NCI-H128 (cell line): Measurements from ENCODE around the gene ITGA11.

Experiments used
- DNase-seq: peaks from one replicate; lab custom pipeline; 2025; ENCODE audit not compliant: unreplicated experiment; lab: John Stamatoyannopoulos, UW

The ITGA11 gene

GRCh38 chr15:68447209-68447608 lies 15.2 kb upstream of the ITGA11 start:
- DNase-seq = no peak

DNA sequence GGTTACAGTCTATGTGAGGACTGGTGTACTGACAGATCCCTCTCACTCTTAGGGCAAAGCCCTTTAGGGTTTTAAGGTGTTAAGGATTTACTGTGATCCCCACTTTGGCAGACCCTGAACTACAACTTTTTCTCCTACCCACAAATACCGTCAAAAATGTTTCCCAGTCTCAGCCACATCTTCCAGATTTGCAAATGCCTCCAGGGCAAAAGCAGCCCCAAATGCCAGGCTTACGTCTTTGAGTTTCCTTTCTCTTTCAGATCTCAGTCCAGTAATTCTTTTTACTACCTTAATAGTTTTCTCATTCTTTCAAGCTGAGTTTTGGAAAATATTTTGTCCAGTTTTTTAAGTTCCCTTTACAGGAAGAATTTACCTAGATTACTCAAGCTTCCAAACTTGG lies 13.4 kb upstream of the ITGA11 start:
- DNase-seq = no peak

- DNase-seq = no peak
These were observed 12.4 kb upstream of the ITGA11 start for GRCh38 chr15:68444336-68444735.

DNA sequence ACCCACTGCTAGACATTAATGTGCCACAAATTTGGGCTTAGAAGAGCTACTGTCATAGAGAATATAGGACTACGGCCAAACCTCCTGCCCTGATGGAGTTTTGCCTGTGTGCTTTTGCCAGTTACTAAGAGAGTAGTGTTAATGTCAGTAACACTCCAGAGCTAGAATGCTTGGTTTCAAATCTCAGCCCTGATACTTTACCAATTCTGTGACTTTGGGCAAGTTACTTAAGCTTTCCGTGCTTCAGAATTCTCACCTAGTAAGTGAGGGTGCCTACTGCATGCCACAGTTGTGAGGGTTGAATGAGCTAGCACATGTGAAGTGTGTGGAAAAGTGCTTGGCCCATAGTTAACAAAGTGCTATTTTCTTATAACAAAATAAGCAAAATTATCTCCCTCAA lies 10.9 kb upstream of the ITGA11 start:
- DNase-seq = no peak

- DNase-seq = no peak
These were observed 10.1 kb upstream of the ITGA11 start for GRCh38 chr15:68442041-68442440.

- no peak for DNase-seq
These were observed 9.2 kb upstream of the ITGA11 start for GRCh38 chr15:68441045-68441743.

GRCh38 chr15:68440136-68440535 lies 8.2 kb upstream of the ITGA11 start:
- no peak for DNase-seq

- DNase-seq = no peak
These were observed 7.5 kb upstream of the ITGA11 start for GRCh38 chr15:68439506-68439905.

- no peak for DNase-seq
These were observed 4.7 kb upstream of the ITGA11 start for GRCh38 chr15:68436680-68437079.

- DNase-seq = no peak
These were observed 4.0 kb upstream of the ITGA11 start for GRCh38 chr15:68435966-68436365.

- no peak for DNase-seq
These were observed 2.1 kb upstream of the ITGA11 start for GRCh38 chr15:68434021-68434420.

DNA sequence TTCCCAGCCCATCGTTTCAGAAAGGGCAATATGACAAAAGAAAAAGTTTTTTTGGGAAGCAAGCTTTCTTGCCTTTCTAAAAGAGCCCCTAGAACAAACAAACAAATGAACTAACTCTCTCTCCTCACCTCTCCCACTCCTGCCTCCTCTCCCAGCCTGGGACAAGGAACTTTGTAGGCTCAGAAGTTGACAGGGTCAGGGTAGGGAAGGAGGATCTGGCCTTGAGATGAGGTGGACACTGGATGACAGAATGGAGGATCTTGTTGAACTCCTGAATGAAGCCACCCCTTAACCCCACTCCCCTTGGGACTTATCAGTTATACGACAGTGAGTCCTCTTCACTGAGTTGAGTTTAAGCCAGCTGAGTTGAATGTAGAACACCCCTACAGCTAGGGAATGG lies 1.6 kb upstream of the ITGA11 start:
- no peak for DNase-seq

DNA sequence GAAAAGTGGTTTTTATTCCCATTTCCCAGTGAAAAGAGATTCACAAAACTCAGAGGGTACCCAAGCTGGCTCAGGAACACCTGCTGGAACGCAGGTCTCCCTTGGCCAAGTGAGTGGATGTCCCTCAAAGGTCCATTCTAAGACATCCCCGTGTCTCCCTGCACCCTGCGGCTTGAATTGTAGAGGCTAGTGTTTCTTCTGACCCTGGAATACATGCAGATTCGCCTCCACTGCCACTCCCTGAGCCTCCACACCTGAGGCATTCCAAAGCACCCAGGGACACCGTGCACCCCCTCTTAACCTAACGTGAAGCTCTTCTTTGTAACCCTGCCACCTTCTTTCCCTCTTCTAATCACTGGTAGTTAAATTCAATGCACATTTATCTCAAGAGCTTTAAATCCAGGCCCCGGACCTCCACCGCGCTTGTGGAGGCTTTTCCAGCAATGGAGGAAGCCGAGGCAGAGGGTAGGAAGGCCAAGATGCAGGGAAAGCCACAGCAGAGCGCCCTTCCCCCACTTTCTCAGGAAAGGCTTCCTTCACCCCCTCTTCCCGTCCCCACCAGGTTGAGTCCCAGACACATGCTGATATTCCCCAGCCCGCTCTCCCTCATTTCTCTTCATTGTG lies 590 bp upstream of the ITGA11 start:
- no peak for DNase-seq

DNA sequence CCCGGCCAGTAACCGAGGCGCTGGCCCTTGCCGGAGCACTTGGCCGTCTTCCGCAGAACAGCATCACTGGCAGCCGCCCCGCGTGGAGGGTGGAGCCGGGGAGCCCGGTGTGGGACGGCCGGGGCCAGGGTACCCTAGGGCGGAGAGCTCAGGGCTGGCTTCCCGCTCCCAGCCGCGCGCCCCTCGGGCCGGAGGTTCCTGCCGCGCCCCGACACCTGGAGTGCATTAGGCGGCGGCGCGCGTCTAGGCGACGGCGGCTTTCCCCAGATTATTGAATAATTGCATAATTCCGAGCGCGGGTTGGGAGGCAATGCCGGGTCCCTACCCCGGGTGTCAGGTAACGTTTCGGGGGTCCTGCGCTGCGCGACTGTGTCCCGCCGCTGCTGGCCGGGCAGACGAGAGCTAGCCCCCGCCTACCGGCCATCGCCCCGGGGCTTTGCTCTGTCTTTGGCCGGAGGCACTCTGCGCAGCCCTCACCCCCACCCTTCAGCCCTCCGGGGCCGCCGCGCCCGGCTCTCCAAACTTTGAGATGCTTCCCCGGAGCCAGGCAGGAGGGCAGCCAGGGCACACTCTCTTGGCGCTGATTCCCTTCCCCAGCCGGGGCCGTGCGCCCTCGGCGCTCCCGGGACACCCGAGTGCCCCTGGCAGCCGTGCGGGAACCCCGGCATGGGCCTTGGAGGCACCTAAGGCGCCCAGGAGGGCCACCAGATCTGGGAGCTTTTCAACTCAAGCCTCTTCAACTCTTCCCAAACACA lies 749 bp downstream of the ITGA11 start:
- DNase-seq = no peak

GRCh38 chr15:68430471-68431036 lies 1.4 kb downstream of the ITGA11 start:
- DNase-seq = no peak

DNA sequence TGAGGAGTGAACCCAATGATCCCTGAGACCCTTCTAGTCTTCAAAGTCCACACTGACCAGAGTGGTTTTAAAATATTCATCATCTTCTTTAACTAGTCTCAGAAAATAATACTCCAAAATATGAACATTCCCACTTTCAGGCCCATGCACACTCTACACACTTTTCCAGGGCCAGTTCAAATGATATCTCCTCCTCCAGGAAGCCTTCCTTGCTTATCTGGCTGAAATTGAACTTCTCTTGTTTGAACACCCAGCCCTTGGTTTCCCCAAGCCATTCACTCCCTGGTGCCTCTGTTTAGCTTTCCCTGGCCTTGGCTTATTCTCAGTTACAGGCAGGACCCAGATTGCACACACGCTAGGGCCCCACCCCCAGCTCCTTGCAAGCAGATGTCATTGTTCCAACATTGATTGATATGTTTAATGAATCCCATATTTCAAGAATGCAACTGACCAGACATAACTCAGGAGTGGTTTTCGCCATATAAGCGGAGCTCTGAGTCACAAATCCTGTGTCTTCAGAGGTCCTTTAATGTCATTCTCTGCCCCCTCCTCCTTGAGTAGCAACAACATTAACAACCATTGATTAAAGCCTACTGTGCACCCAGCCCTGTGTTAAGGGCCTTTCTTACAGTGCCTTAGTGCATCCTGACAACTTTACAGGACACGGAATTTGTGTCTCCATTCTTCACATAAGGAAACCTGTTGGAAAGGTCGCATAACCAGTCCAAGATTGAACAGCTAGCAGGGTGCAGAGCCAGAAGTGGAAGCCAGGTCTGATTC lies 2.1 kb downstream of the ITGA11 start:
- no peak for DNase-seq

GRCh38 chr15:68428431-68428940 lies 3.5 kb downstream of the ITGA11 start:
- no peak for DNase-seq

DNA sequence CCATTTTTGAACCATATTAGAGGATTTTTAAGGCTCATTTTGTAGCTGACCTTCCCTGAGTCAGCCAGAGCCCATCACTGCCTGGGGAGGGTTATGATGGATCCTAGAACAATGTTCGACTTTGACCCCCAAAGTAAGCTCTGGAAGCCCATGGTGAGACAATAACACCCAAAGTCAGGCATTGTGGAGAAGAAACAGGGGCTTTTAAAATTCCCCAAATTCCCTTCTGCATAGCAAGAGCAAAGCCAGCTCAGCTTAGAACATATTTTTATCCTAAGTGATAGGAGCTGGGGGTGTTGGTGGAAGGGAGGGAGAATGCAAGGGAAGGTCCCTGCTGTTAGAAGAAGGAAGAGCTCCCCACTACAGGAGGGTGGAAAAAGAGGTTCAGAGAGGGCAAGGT lies 4.0 kb downstream of the ITGA11 start:
- DNase-seq = no peak

DNA sequence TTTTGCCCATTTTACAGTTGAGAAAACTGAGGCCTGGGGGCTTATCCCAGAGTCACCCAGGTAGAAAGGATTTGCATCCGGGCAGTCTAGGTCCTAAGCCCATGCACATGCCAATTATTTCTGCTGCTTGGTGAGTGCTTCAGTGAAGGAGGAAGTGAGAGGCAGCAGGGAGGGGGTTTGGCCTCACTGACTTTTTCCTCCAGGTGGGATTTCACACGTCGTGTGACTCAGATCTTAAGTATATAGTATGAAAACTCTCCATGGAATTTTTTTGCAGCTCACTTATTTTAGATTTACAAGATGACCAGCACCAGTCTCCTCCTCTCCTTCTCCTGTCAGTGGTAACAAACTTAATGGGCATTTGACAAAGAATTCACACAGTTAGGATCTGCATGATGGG lies 4.6 kb downstream of the ITGA11 start:
- DNase-seq = no peak

- DNase-seq = no peak
These were observed 5.8 kb downstream of the ITGA11 start for GRCh38 chr15:68426116-68426515.
